IPS-20b (cell line): ENCODE measurements around the gene ACTL9.
A peak's percentile ranks its signal among the peaks of the same experiment; 100 is the strongest.

Source experiments
- H3K27ac ChIP-seq: one replicate; pipeline ENCODE4 v1.5.1; 2013; ENCODE audit warnings: low read length
- H3K27me3 ChIP-seq: 2 replicates; pipeline ENCODE4 v1.6.1; 2013; ENCODE audit warnings: mild to moderate bottlenecking, low read length, inconsistent platforms; ENCODE audit not compliant: insufficient read depth
- H3K36me3 ChIP-seq: 2 replicates; pipeline ENCODE4 v1.6.1; 2013; ENCODE audit warnings: low read depth, mild to moderate bottlenecking, inconsistent platforms, low read length, moderate library complexity; ENCODE audit not compliant: insufficient read depth
- H3K4me1 ChIP-seq: 2 replicates; pipeline ENCODE4 v1.6.1; 2013; ENCODE audit warnings: mild to moderate bottlenecking, control low read depth, inconsistent platforms, low read length, moderate library complexity; ENCODE audit not compliant: insufficient read depth
- H3K4me3 ChIP-seq: 2 replicates; pipeline ENCODE4 v1.5.1; 2013; ENCODE audit warnings: mild to moderate bottlenecking, low read length, inconsistent platforms
- H3K9ac ChIP-seq: 2 replicates; pipeline ENCODE4 v1.6.1; 2013; ENCODE audit warnings: low read depth, mild to moderate bottlenecking, inconsistent platforms, low read length, moderate library complexity
- H3K9me3 ChIP-seq: 2 replicates; pipeline ENCODE4 v1.6.1; 2013; ENCODE audit warnings: mild to moderate bottlenecking, low read depth, low read length, inconsistent platforms; ENCODE audit not compliant: insufficient read depth

Gene ACTL9

GRCh38 chr19:8663920-8664670 is 34.5 kb downstream of the ACTL9 start:
- Histone ChIP-seq H3K9ac (no peak overlapping the region), H3K36me3 (no peaks in the 10 kb centered on the region), H3K4me1 (no peaks in the 10 kb centered on the region), H3K27ac (no peak overlapping the region), H3K27me3 (no peaks in the 10 kb centered on the region), H3K4me3 (no peak overlapping the region), H3K9me3 (no peaks in the 10 kb centered on the region)

DNA sequence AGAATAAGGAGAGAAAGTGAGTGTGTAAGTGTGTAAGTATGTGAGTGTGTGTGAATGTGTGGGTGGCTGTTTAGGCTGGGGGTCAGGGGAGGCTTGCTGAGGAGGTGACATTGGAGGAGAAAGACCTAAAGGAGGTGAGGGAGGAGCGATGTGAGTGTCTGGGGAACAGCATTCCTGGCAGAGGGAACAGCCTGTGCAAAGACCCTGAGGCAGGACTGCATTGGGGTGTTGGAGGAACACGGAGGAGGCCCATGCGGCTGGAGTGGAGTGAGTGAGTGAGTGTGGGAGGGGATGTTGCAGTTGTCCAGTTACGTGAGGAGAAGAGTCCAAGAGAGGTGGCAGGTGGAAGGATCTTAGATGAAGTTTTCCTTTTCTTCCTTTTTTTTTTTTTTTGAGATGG is 36.3 kb downstream of the ACTL9 start:
- H3K4me3 ChIP-seq = no peak overlapping the region
- H3K27me3 ChIP-seq = no peaks in the 10 kb centered on the region
- no peak overlapping the region for H3K9ac ChIP-seq
- H3K27ac ChIP-seq = no peak overlapping the region
- H3K36me3 ChIP-seq = no peaks in the 10 kb centered on the region
- no peaks in the 10 kb centered on the region for H3K9me3 ChIP-seq
- no peaks in the 10 kb centered on the region for H3K4me1 ChIP-seq

GRCh38 chr19:8659905-8660304 is 38.7 kb downstream of the ACTL9 start:
- Histone ChIP-seq H3K27ac (no peak overlapping the region), H3K9ac (no peak overlapping the region), H3K36me3 (no peaks in the 10 kb centered on the region), H3K4me3 (no peak overlapping the region), H3K27me3 (no peaks in the 10 kb centered on the region), H3K4me1 (no peaks in the 10 kb centered on the region), H3K9me3 (no peaks in the 10 kb centered on the region)

DNA sequence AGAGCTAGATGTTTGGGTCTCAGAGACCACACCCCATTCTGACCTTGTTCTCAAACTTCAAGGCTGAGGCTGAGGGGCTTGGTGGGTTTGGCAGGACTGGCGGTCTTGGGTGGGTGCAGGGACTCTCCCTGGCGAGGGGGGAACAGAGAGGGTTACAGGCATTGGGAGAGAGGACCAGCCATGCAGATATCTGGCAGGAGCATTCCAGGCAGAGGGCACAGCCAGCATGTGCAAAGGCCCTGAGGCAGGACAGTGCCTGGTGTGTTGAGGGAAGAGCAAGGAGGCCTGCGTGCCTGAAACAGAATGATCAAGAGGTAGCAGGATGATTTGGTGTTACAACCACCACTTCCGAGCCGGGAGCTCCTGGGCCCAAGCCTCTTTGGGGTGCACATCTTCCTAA is 40.7 kb downstream of the ACTL9 start:
- Histone ChIP-seq H3K9ac (no peak overlapping the region), H3K27me3 (no peaks in the 10 kb centered on the region), H3K36me3 (no peaks in the 10 kb centered on the region), H3K4me3 (no peak overlapping the region), H3K9me3 (no peaks in the 10 kb centered on the region), H3K27ac (no peak overlapping the region), H3K4me1 (no peaks in the 10 kb centered on the region)

- no peak overlapping the region for H3K9ac ChIP-seq
- H3K4me1 ChIP-seq = no peaks in the 10 kb centered on the region
- H3K9me3 ChIP-seq = no peaks in the 10 kb centered on the region
- H3K4me3 ChIP-seq = no peak overlapping the region
- no peaks in the 10 kb centered on the region for H3K36me3 ChIP-seq
- H3K27ac ChIP-seq = no peak overlapping the region
- no peaks in the 10 kb centered on the region for H3K27me3 ChIP-seq
Observed at GRCh38 chr19:8655340-8655709, 43.3 kb downstream of the ACTL9 start.

- H3K4me1 ChIP-seq = no peaks in the 10 kb centered on the region
- no peak overlapping the region for H3K27ac ChIP-seq
- no peak overlapping the region for H3K9ac ChIP-seq
- H3K27me3 ChIP-seq = no peaks in the 10 kb centered on the region
- H3K4me3 ChIP-seq = peak overlapping the region; percentile 12; the same call in 1 of the 2 replicates
- no peaks in the 10 kb centered on the region for H3K36me3 ChIP-seq
- H3K9me3 ChIP-seq = no peaks in the 10 kb centered on the region
Observed at GRCh38 chr19:8654591-8655339, 43.8 kb downstream of the ACTL9 start.

GRCh38 chr19:8648240-8648639 is 50.4 kb downstream of the ACTL9 start:
- no peaks in the 10 kb centered on the region; the same call in 1 of the 2 replicates for H3K27me3 ChIP-seq
- no peak overlapping the region for H3K4me3 ChIP-seq
- H3K4me1 ChIP-seq = no peaks in the 10 kb centered on the region
- H3K9ac ChIP-seq = no peak overlapping the region
- no peak overlapping the region for H3K27ac ChIP-seq
- no peaks in the 10 kb centered on the region for H3K9me3 ChIP-seq
- H3K36me3 ChIP-seq = no peaks in the 10 kb centered on the region
